GM12874 (cell line): ENCODE measurements around the gene ARIH2.

Experiments
- CTCF ChIP-seq: IDR thresholded peaks from 2 replicates; pipeline ENCODE4 v1.5.1; 2011; ENCODE audit warnings: low read depth, mild to moderate bottlenecking, control low read depth, low read length, moderate library complexity; ENCODE audit not compliant: insufficient read depth

Gene ARIH2

GRCh38 chr3:48919215-48920138 lies 835 bp downstream of the ARIH2 start:
- 0 out of 2 replicates have a peak, but pooled peaks have one; percentile 12 for TF ChIP-seq CTCF

GRCh38 chr3:48926425-48927392 lies 8.1 kb downstream of the ARIH2 start:
- TF ChIP-seq CTCF, result no peak

- TF ChIP-seq CTCF, result no peak
Observed at GRCh38 chr3:48927928-48928327, 9.3 kb downstream of the ARIH2 start.

GRCh38 chr3:48928679-48929078 lies 10.0 kb downstream of the ARIH2 start:
- no peak for TF ChIP-seq CTCF

GRCh38 chr3:48929358-48930035 lies 10.9 kb downstream of the ARIH2 start:
- no peak for TF ChIP-seq CTCF

GRCh38 chr3:48930590-48930989 lies 11.9 kb downstream of the ARIH2 start:
- no peak for TF ChIP-seq CTCF
